Mesothelial cell of epicardium (in vitro differentiated cells): ENCODE data around the gene MTCH2. TPM values are rescaled to one million over a fixed set of nuclear protein-coding genes. Genes with fewer than 3 reads are reported as not detected.

ENCODE experiments used
- DNase-seq, 2 experiments: peaks; one replicate each; pipeline ENCODE4 v3.0.0; 2021; ENCODE audit warnings: low spot score in 2 of 2; ENCODE audit not compliant: unreplicated experiment in 2 of 2
- H3K27ac Mint-ChIP-seq: 2 replicates; pipeline ENCODE4 v1.8.0; 2021; ENCODE audit warnings: mixed read lengths
- H3K27me3 Mint-ChIP-seq: 2 replicates; pipeline ENCODE4 v1.8.0; 2021; ENCODE audit warnings: low read depth, mixed read lengths
- H3K36me3 Mint-ChIP-seq: 2 replicates; pipeline ENCODE4 v1.8.0; 2021; ENCODE audit warnings: mixed read lengths
- H3K4me1 Mint-ChIP-seq: 2 replicates; pipeline ENCODE4 v1.8.0; 2021; ENCODE audit warnings: mixed read lengths
- H3K4me3 Mint-ChIP-seq: 2 replicates; pipeline ENCODE4 v1.8.0; 2021; ENCODE audit warnings: mild to moderate bottlenecking, moderate library complexity, mixed read lengths
- H3K9me3 Mint-ChIP-seq: 2 replicates; pipeline ENCODE4 v1.8.0; 2021; ENCODE audit warnings: mixed read lengths
- CTCF ChIP-seq: fragments of 200-600 bp; sonication (generic); IDR thresholded peaks from one replicate; pipeline ENCODE4 v1.5.0; 2021; ENCODE audit warnings: antibody characterized with exemption; ENCODE audit not compliant: unreplicated experiment
- total RNA-seq: library from RNA; stranded (reverse); gene quantifications from 3 replicates; pipeline ENCODE4 v1.2.1, GENCODE V29; 2021

Gene MTCH2
- total RNA-seq, 1 donor from 2014 or later = 53.5 TPM

GRCh38 chr11:47628026-47628425, 14.3 kb downstream of the MTCH2 start:
- DNase-seq = no peak
- Mint-ChIP-seq H3K9me3 (no peaks in the 10 kb centered on the region), H3K27ac (no peak overlapping the region), H3K4me3 (no peak overlapping the region), H3K27me3 (no peaks in the 10 kb centered on the region), H3K36me3 (peaks cover 44% of the 10 kb centered on the region), H3K4me1 (no peaks in the 10 kb centered on the region)
- no peak for TF ChIP-seq CTCF

- H3K9me3 Mint-ChIP-seq = no peaks in the 10 kb centered on the region
- peaks cover 37% of the 10 kb centered on the region for H3K36me3 Mint-ChIP-seq
- TF ChIP-seq CTCF = no peak
- H3K4me3 Mint-ChIP-seq = no peak overlapping the region
- no peaks in the 10 kb centered on the region for H3K27me3 Mint-ChIP-seq
- H3K4me1 Mint-ChIP-seq = no peaks in the 10 kb centered on the region
- DNase-seq = no peak
- no peak overlapping the region for H3K27ac Mint-ChIP-seq
These were observed 16.1 kb downstream of the MTCH2 start for GRCh38 chr11:47626234-47626633.

GRCh38 chr11:47620836-47621378, 21.5 kb downstream of the MTCH2 start:
- DNase-seq = no peak
- H3K9me3 Mint-ChIP-seq = no peaks in the 10 kb centered on the region
- H3K4me3 Mint-ChIP-seq = no peak overlapping the region
- no peak overlapping the region for H3K27ac Mint-ChIP-seq
- TF ChIP-seq CTCF = no peak
- H3K4me1 Mint-ChIP-seq = no peaks in the 10 kb centered on the region
- H3K27me3 Mint-ChIP-seq = no peaks in the 10 kb centered on the region
- H3K36me3 Mint-ChIP-seq = peaks cover 19% of the 10 kb centered on the region

GRCh38 chr11:47617417-47617809, 24.9 kb downstream of the MTCH2 start:
- no peak for DNase-seq
- TF ChIP-seq CTCF = no peak
- peaks cover 8% of the 10 kb centered on the region for H3K36me3 Mint-ChIP-seq
- no peaks in the 10 kb centered on the region for H3K27me3 Mint-ChIP-seq
- no peaks in the 10 kb centered on the region for H3K4me1 Mint-ChIP-seq
- no peak overlapping the region for H3K27ac Mint-ChIP-seq
- H3K4me3 Mint-ChIP-seq = no peak overlapping the region
- no peaks in the 10 kb centered on the region for H3K9me3 Mint-ChIP-seq

- no peaks in the 10 kb centered on the region for H3K4me1 Mint-ChIP-seq
These were observed 25.5 kb downstream of the MTCH2 start for GRCh38 chr11:47616726-47617416.

More at GRCh38 chr11:47616726-47617416, 25.5 kb downstream of the MTCH2 start:
- DNase-seq = no peak
- H3K4me3 Mint-ChIP-seq = no peak overlapping the region
- TF ChIP-seq CTCF = no peak
- peaks cover 8% of the 10 kb centered on the region for H3K36me3 Mint-ChIP-seq
- no peaks in the 10 kb centered on the region for H3K27me3 Mint-ChIP-seq
- no peak overlapping the region for H3K27ac Mint-ChIP-seq
- no peaks in the 10 kb centered on the region for H3K9me3 Mint-ChIP-seq
